GM21619 (cell line): ENCODE results near the gene LY6G6F.
A peak's percentile ranks its signal among the peaks of the same experiment; 100 is the strongest.

ENCODE experiments used
- ATAC-seq: cut with Tn5 transposase; IDR thresholded peaks from one replicate; pipeline ENCODE4 v1.9.1; 2021; ENCODE audit not compliant: unreplicated experiment

Gene LY6G6F

GRCh38 chr6:31706599-31706998, at the start of gene LY6G6F:
LY6G6F (plus strand) TSS chr6:31706866; CDS start chr6:31706907, 41 bp downstream.
- ATAC-seq: no peak

- no peak for ATAC-seq
Measured at GRCh38 chr6:31657406-31658157, 49.1 kb upstream of the LY6G6F start.

GRCh38 chr6:31658158-31658688, 48.4 kb upstream of the LY6G6F start:
- ATAC-seq: no peak

DNA sequence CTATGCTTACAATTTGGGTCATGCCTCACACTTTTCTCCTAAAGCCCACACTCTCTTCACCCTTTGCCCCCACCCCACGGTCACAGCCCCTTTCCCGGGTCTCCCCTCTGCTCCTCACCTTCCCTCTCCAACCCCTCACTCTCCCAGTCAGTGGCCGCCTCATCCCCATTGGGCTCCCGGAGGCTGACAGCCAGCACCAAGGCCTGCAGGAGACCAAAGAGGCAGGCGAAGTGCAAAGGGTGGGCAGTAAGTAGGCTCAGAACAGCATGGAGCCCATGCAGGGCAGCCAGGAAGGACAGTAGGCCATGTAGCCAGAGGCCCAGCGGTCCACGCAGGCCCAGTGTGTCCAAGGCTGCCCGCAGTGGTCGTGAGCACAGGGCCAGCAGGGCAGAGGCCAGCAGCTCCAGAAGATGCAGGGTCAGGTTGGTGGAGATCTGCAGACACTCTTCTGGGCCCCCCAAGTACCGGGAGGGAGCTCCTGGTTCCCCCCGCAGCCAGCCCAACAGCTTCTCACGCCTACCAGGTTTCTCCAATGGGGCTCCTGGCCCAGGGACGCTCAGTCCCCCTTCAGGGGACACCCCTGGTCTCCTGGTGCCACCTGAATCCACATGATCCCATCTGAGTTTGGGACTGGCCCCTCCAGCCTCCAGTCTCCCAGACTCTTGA, 47.5 kb upstream of the LY6G6F start:
- no peak for ATAC-seq

DNA sequence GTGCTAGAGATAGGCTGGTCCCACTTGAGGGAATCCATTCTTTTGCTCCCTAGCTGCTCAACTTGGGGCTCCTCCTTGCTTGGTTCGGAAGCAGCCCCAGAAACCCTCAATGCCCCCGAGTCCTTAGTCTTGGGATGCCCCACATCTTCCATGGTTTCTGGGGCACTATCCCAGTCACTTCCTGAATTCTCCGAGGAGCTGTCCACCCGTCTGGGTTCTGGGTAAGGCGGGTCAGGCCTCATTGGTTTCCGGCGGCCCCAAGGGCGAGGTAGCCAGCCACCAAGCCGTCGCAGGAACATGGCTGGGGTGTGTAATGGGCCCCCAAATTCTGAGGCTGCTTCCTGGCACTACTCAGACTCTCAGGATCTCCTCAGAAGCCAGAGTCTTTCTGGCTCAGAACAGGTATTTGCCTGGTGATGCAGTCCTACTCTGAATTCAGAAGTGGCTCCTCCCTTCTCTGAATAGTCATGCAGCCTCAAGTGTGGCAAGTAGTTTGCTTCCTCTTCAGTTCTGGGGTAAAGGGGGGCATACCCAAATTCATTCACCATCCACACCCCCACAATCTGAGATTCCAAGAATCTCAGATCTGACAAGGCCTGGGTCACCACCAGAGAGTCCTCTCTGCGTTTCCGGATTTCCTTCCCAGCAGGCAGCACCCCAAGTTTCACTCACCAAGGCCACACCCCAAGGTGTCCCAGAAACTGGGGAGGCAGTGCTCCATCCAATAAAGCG, 46.9 kb upstream of the LY6G6F start:
- no peak for ATAC-seq

GRCh38 chr6:31660381-31661261, 46.0 kb upstream of the LY6G6F start, which contains the start of gene C6orf47:
C6orf47 (minus strand) TSS chr6:31660778; CDS start chr6:31659947, 831 bp downstream.
- ATAC-seq: peak; percentile 41

- ATAC-seq: no peak
Measured at GRCh38 chr6:31661262-31662123, 45.2 kb upstream of the LY6G6F start.

GRCh38 chr6:31662124-31662723, 44.4 kb upstream of the LY6G6F start:
- ATAC-seq: no peak

- no peak for ATAC-seq
Measured at GRCh38 chr6:31663126-31663960, 43.3 kb upstream of the LY6G6F start.

GRCh38 chr6:31663961-31664789, 42.5 kb upstream of the LY6G6F start:
- ATAC-seq: no peak

GRCh38 chr6:31664790-31665500, 41.7 kb upstream of the LY6G6F start, which contains the start of gene GPANK1:
GPANK1 (minus strand) TSS chr6:31664997; CDS start chr6:31664478, 519 bp downstream.
- ATAC-seq: no peak

- ATAC-seq: peak; percentile 75
Measured at GRCh38 chr6:31665501-31666336, 40.9 kb upstream of the LY6G6F start, which contains the start of gene CSNK2B. CSNK2B (plus strand) TSS chr6:31666080; CDS start chr6:31666832, 752 bp downstream.

- ATAC-seq: no peak
Measured at GRCh38 chr6:31666337-31666965, 40.2 kb upstream of the LY6G6F start.

GRCh38 chr6:31669676-31670075, 37.0 kb upstream of the LY6G6F start, which contains the start of gene LY6G5B:
LY6G5B (plus strand) TSS chr6:31669976; CDS start chr6:31670951, 975 bp downstream.
- no peak for ATAC-seq

GRCh38 chr6:31676322-31676903, 30.3 kb upstream of the LY6G6F start:
- no peak for ATAC-seq
